SK-N-SH (cell line): ENCODE results near the gene KCNIP4. TPM values are rescaled to one million over a fixed set of nuclear protein-coding genes. Genes with fewer than 3 reads are reported as not detected.

ENCODE experiments used
- CTCF ChIA-PET: fragments of 300-600, 350-600 bp; formaldehyde crosslinking; extraction: SDS; loops from one replicate; lab custom pipeline; 2021; lab: Yijun Ruan, JAX
- POLR2A ChIA-PET: fragments of 350-600 bp; sonication (Branson Sonifier 250); formaldehyde crosslinking; extraction: SDS; loops from one replicate; lab custom pipeline; 2020; ENCODE audit warnings: antibody characterized with exemption, inconsistent platforms; lab: Yijun Ruan, JAX
- DNase-seq: peaks from one replicate; pipeline ENCODE4 v3.0.0; 2012
- H2AFZ ChIP-seq: fragments of 200-600 bp; sonication (generic); 2 replicates; pipeline ENCODE4 v1.8.1; 2016; ENCODE audit warnings: antibody characterized with exemption, mild to moderate bottlenecking, low read depth
- H3F3A ChIP-seq: fragments of 200-600 bp; sonication (generic); replicated peaks from 2 replicates; pipeline ENCODE3; 2016; ENCODE audit warnings: antibody characterized with exemption, mild to moderate bottlenecking; ENCODE audit not compliant: insufficient read depth
- H3K27ac ChIP-seq, 2 experiments: fragments of 200-500 bp in 1 of 2; fragments of 200-600 bp in 1 of 2; sonication (Bioruptor generic) in 1 of 2; sonication (generic), shearing (Covaris generic) in 1 of 2; 2 replicates each; pipeline versions ENCODE4 v1.5.1 to v1.6.1; 2014 to 2016; ENCODE audit warnings: low read depth in 2 of 2, inconsistent platforms in 1 of 2, low read length in 1 of 2, mild to moderate bottlenecking in 1 of 2, mixed read lengths in 1 of 2
- H3K27me3 ChIP-seq: fragments of 200-600 bp; sonication (generic), shearing (Covaris generic); 2 replicates; pipeline ENCODE4 v1.6.1; 2016; ENCODE audit warnings: mixed run types; ENCODE audit not compliant: insufficient read depth
- H3K36me3 ChIP-seq, 2 experiments: fragments of 200-500 bp in 1 of 2; fragments of 200-600 bp in 1 of 2; sonication (Bioruptor generic) in 1 of 2; sonication (generic) in 1 of 2; replicated peaks in 1 of 2; 2 replicates each; pipeline versions ENCODE3 to v1.5.1; 2014 to 2016; ENCODE audit warnings: low read length in 1 of 2, mild to moderate bottlenecking in 1 of 2; ENCODE audit not compliant: insufficient read depth in 2 of 2, control insufficient read depth in 1 of 2
- H3K4me1 ChIP-seq, 2 experiments: fragments of 200-500 bp in 1 of 2; fragments of 200-600 bp in 1 of 2; sonication (Bioruptor generic) in 1 of 2; sonication (generic), shearing (Covaris generic) in 1 of 2; 2 replicates each; pipeline versions ENCODE4 v1.5.1 to v1.6.1; 2014 to 2016; ENCODE audit warnings: low read depth in 1 of 2, low read length in 1 of 2, mixed run types in 1 of 2; ENCODE audit not compliant: insufficient read depth in 2 of 2, control insufficient read depth in 1 of 2
- H3K4me2 ChIP-seq: fragments of 200-600 bp; sonication (generic), shearing (Covaris generic); 2 replicates; pipeline ENCODE4 v1.6.1; 2017; ENCODE audit warnings: mixed run types
- H3K4me3 ChIP-seq, 2 experiments: fragments of 200-500 bp in 1 of 2; fragments of 200-600 bp in 1 of 2; sonication (Bioruptor generic) in 1 of 2; sonication (generic), shearing (Covaris generic) in 1 of 2; 2 replicates each; pipeline versions ENCODE4 v1.5.1 to v1.8.1; 2014 to 2016; ENCODE audit warnings: low read depth in 2 of 2, inconsistent platforms in 1 of 2, low read length in 1 of 2, mild to moderate bottlenecking in 1 of 2, mixed read lengths in 1 of 2, moderate library complexity in 1 of 2
- H3K79me2 ChIP-seq: fragments of 200-600 bp; sonication (generic); 2 replicates; pipeline ENCODE4 v1.8.1; 2017; ENCODE audit warnings: mild to moderate bottlenecking; ENCODE audit not compliant: insufficient read depth
- H3K9ac ChIP-seq: fragments of 200-600 bp; sonication (generic); 2 replicates; pipeline ENCODE4 v1.6.1; 2017; ENCODE audit warnings: mixed run types
- H3K9me2 ChIP-seq: fragments of 200-600 bp; sonication (generic); 2 replicates; pipeline ENCODE4 v1.6.1; 2017; ENCODE audit warnings: mixed run types
- H3K9me3 ChIP-seq: fragments of 200-600 bp; sonication (generic); 2 replicates; pipeline ENCODE4 v1.6.1; 2017; ENCODE audit warnings: mixed run types, mild to moderate bottlenecking, moderate library complexity
- H4K20me1 ChIP-seq: fragments of 200-600 bp; sonication (generic); 2 replicates; pipeline ENCODE4 v1.6.1; 2017; ENCODE audit warnings: mild to moderate bottlenecking, mixed run types; ENCODE audit not compliant: insufficient read depth
- CHD2 ChIP-seq: fragments of 150-350 bp; IDR thresholded peaks from 2 replicates; pipeline ENCODE4 v1.6.1; 2018; ENCODE audit warnings: low read length; ENCODE audit not compliant: partially characterized antibody
- CTCF ChIP-seq: fragments of 200-600 bp; sonication (generic); IDR thresholded peaks from 2 replicates; pipeline ENCODE4 v1.6.1; 2017; ENCODE audit warnings: antibody characterized with exemption, mild to moderate bottlenecking, moderate library complexity
- EP300 ChIP-seq, 2 experiments: IDR thresholded peaks; 2 replicates each; pipeline versions ENCODE4 v1.4.0 to v1.6.1; 2012; ENCODE audit warnings: borderline replicate concordance in 1 of 2, low read depth in 1 of 2, low read length in 1 of 2
- FOXJ3 ChIP-seq: sonication (generic); formaldehyde crosslinking; IDR thresholded peaks from 2 replicates; pipeline ENCODE4 v1.5.1; 2020; ENCODE audit warnings: mild to moderate bottlenecking, missing genetic modification reagents
- FOXM1 ChIP-seq: IDR thresholded peaks from 2 replicates; pipeline ENCODE4 v1.4.0; 2012; ENCODE audit warnings: low read depth, mild to moderate bottlenecking
- GATA2 ChIP-seq: sonication (generic); formaldehyde crosslinking; IDR thresholded peaks from 2 replicates; pipeline ENCODE4 v1.5.0; 2020; ENCODE audit warnings: mild to moderate bottlenecking, missing genetic modification reagents
- JUND ChIP-seq: IDR thresholded peaks from 2 replicates; pipeline ENCODE4 v1.4.0; 2012
- MEF2A ChIP-seq: IDR thresholded peaks from 2 replicates; pipeline ENCODE4 v1.4.0; 2012; ENCODE audit warnings: low read depth, borderline replicate concordance
- MXI1 ChIP-seq: IDR thresholded peaks from 2 replicates; pipeline ENCODE4 v1.6.1; 2012; ENCODE audit warnings: mild to moderate bottlenecking, low read depth, low read length, improper control_type of control experiment
- NRF1 ChIP-seq: IDR thresholded peaks from 2 replicates; pipeline ENCODE4 v1.6.1; 2012; ENCODE audit warnings: low read depth, mild to moderate bottlenecking, low read length
- PBX3 ChIP-seq: IDR thresholded peaks from 2 replicates; pipeline ENCODE4; 2012
- POLR2AphosphoS5 ChIP-seq: IDR thresholded peaks from 2 replicates; pipeline ENCODE4 v1.6.1; 2012; ENCODE audit warnings: low read depth, low read length
- RCOR1 ChIP-seq: fragments of 150-350 bp; IDR thresholded peaks from 2 replicates; pipeline ENCODE4 v1.6.1; 2017; ENCODE audit warnings: antibody characterized with exemption, low read length
- REST ChIP-seq: IDR thresholded peaks from 2 replicates; pipeline ENCODE4 v1.6.1; 2012; ENCODE audit warnings: mild to moderate bottlenecking, low read depth, low read length, moderate library complexity
- RFX5 ChIP-seq: IDR thresholded peaks from 2 replicates; pipeline ENCODE4 v1.6.1; 2012; ENCODE audit warnings: mild to moderate bottlenecking, improper control_type of control experiment, low read length
- SMC3 ChIP-seq: IDR thresholded peaks from 2 replicates; pipeline ENCODE4 v1.6.1; 2012; ENCODE audit warnings: low read depth, low read length, improper control_type of control experiment
- TCF12 ChIP-seq: IDR thresholded peaks from 2 replicates; pipeline ENCODE4 v1.4.0; 2012
- TEAD4 ChIP-seq: IDR thresholded peaks from 2 replicates; pipeline ENCODE4 v1.4.0; 2012; ENCODE audit warnings: mild to moderate bottlenecking, borderline replicate concordance; ENCODE audit not compliant: insufficient read depth
- YY1 ChIP-seq: IDR thresholded peaks from 2 replicates; pipeline ENCODE4 v1.4.0; 2012; ENCODE audit warnings: low read depth, mild to moderate bottlenecking
- ZBTB33 ChIP-seq: IDR thresholded peaks from 2 replicates; pipeline ENCODE4 v1.4.0; 2012; ENCODE audit warnings: low read depth, borderline replicate concordance
- WGBS: methylation state at CpG from one replicate; pipeline ENCODE4 v1.1.6; 2017; ENCODE audit warnings: low lambda C conversion rate; 5-methylcytosine and 5-hydroxymethylcytosine counted together
- polyA plus RNA-seq, 3 experiments: library from polyadenylated mRNA; depleted of rRNA; stranded (reverse); fragments of >200 nt; gene quantifications; 2 replicates each; pipeline ENCODE4 v1.2.3, GENCODE V29; 2012

KCNIP4 gene
- polyA plus RNA-seq, 1 of the 3 experiments (the other 2 are of a cell fraction) = 0.18 TPM

- no peak overlapping the region for H3K4me2 ChIP-seq
Observed at GRCh38 chr4:21763855-21764254, 184.7 kb downstream of the KCNIP4 start.

More at GRCh38 chr4:21763855-21764254, 184.7 kb downstream of the KCNIP4 start:
- Histone ChIP-seq H3K9me3 (no peaks in the 10 kb centered on the region), H3K4me1 (peaks cover 4 to 29% of the 10 kb centered on the region in 2 experiments; a peak in 3 of 4 replicates), H3K36me3 (no peaks in the 10 kb centered on the region), H3K9ac (no peak overlapping the region), H2AFZ (no peak overlapping the region), H3K27me3 (no peaks in the 10 kb centered on the region), H3K9me2 (no peaks in the 10 kb centered on the region), H3K79me2 (no peaks in the 10 kb centered on the region), H3K4me3 (no peak overlapping the region), H4K20me1 (no peaks in the 10 kb centered on the region), H3F3A (peaks cover 7% of the 10 kb centered on the region), H3K27ac (peak overlapping the region in 1 of 2 experiments; percentile 99; a peak in 2 of 4 replicates)
- CTCF ChIA-PET = interaction anchor here (1.1 to 9.0 kb wide), 8 partner anchors 29 to 990 kb away, joined by 3 to 234 read pairs (median 4); no protein-coding TSS in a partner anchor
- WGBS = 19% methylated on average over 1 of the region's 1 CpG
- peak; percentile 14 for DNase-seq
- no peak for TF ChIP-seq ZBTB33
- TF ChIP-seq PBX3 = no peak
- peak; percentile 67 for TF ChIP-seq CHD2
- no peak for TF ChIP-seq RFX5
- peak; percentile 29; the same call in 1 of the 2 replicates for TF ChIP-seq POLR2AphosphoS5
- TF ChIP-seq RCOR1 = peak; percentile 83; the same call in 1 of the 2 replicates
- TF ChIP-seq NRF1 = no peak
- peak; percentile 7; the same call in 1 of the 2 replicates for TF ChIP-seq SMC3
- no peak for TF ChIP-seq MEF2A
- TF ChIP-seq JUND = 0 out of 2 replicates have a peak, but pooled peaks have one; percentile 5
- peak; percentile 62 for TF ChIP-seq TCF12
- peak; percentile 40; the same call in 1 of the 2 replicates for TF ChIP-seq MXI1
- no peak for TF ChIP-seq CTCF
- peak; percentile 87 for TF ChIP-seq GATA2 (CRISPR knock-in tag)
- peak; percentile 36; the same call in 1 of the 2 replicates for TF ChIP-seq TEAD4
- TF ChIP-seq EP300 (IDR thresholded peaks at IDR 0.05; ENCODE audit: borderline replicate concordance in 1 of 2, low read depth in 1 of 2, low read length in 1 of 2) = peak; percentile 28 to 96; a peak in 3 of 4 replicates
- no peak for TF ChIP-seq REST
- TF ChIP-seq FOXJ3 (CRISPR knock-in tag) = peak; percentile 82
- TF ChIP-seq FOXM1 = 0 out of 2 replicates have a peak, but pooled peaks have one; percentile 32
- TF ChIP-seq YY1 = no peak
- POLR2A ChIA-PET = interaction anchor here (1.1 kb wide), 1 partner anchor 66 kb away, joined by 3 read pairs; no protein-coding TSS in a partner anchor
